Nephron progenitor cell (in vitro differentiated cells): ENCODE data around the gene RAI14.

Experiments
- DNase-seq: peaks from one replicate; pipeline ENCODE4 v3.0.0; 2021
- H3K27ac Mint-ChIP-seq: 2 replicates; pipeline ENCODE4 v1.8.0; 2021; ENCODE audit warnings: mild to moderate bottlenecking, moderate library complexity, mixed read lengths
- H3K27me3 Mint-ChIP-seq: 2 replicates; pipeline ENCODE4 v1.8.0; 2021; ENCODE audit warnings: mild to moderate bottlenecking, low read depth, mixed read lengths; ENCODE audit not compliant: poor library complexity
- H3K36me3 Mint-ChIP-seq: 2 replicates; pipeline ENCODE4 v1.8.0; 2021; ENCODE audit warnings: low read depth, mixed read lengths
- H3K4me1 Mint-ChIP-seq: 2 replicates; pipeline ENCODE4 v1.8.0; 2021; ENCODE audit warnings: mixed read lengths
- H3K4me3 Mint-ChIP-seq: 2 replicates; pipeline ENCODE4 v1.8.0; 2021; ENCODE audit warnings: mild to moderate bottlenecking, moderate library complexity, mixed read lengths
- H3K9me3 Mint-ChIP-seq: 2 replicates; pipeline ENCODE4 v1.8.0; 2021; ENCODE audit warnings: mild to moderate bottlenecking, moderate library complexity, mixed read lengths
- TF ChIP-seq, protein P1 (sequence below): fragments of 200-600 bp; sonication (generic); IDR thresholded peaks from 2 replicates; pipeline ENCODE4 v1.5.0; 2021; ENCODE audit warnings: antibody characterized with exemption

RAI14 gene

DNA sequence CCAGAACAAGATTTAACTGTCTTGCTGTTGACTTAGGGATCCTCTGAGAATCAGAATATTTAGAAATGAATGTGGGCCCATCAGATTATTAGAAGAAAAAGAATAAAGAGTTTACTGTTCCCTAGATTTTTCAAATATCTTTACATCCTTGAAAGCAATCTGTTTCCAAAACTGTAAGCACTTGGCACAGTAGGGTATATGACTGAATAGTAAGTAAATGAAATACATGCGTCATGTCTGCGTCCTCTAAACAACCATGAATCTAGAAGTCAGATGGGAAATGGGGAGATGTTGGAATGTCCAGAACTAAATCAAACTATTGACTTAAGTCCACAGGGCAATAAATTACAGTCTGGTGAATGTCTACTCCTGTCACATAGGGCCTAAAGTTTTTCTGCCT is 209.0 kb downstream of the RAI14 start:
- DNase-seq, result no peak
- no peak overlapping the region for H3K27ac Mint-ChIP-seq
- peaks cover 7% of the 10 kb centered on the region for H3K27me3 Mint-ChIP-seq
- no peaks in the 10 kb centered on the region for H3K9me3 Mint-ChIP-seq
- H3K4me3 Mint-ChIP-seq, result no peak overlapping the region
- H3K4me1 Mint-ChIP-seq, result peaks cover 13% of the 10 kb centered on the region
- peaks cover 7% of the 10 kb centered on the region for H3K36me3 Mint-ChIP-seq
- TF ChIP-seq, protein P1, sequence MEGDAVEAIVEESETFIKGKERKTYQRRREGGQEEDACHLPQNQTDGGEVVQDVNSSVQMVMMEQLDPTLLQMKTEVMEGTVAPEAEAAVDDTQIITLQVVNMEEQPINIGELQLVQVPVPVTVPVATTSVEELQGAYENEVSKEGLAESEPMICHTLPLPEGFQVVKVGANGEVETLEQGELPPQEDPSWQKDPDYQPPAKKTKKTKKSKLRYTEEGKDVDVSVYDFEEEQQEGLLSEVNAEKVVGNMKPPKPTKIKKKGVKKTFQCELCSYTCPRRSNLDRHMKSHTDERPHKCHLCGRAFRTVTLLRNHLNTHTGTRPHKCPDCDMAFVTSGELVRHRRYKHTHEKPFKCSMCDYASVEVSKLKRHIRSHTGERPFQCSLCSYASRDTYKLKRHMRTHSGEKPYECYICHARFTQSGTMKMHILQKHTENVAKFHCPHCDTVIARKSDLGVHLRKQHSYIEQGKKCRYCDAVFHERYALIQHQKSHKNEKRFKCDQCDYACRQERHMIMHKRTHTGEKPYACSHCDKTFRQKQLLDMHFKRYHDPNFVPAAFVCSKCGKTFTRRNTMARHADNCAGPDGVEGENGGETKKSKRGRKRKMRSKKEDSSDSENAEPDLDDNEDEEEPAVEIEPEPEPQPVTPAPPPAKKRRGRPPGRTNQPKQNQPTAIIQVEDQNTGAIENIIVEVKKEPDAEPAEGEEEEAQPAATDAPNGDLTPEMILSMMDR, result no peak

DNA sequence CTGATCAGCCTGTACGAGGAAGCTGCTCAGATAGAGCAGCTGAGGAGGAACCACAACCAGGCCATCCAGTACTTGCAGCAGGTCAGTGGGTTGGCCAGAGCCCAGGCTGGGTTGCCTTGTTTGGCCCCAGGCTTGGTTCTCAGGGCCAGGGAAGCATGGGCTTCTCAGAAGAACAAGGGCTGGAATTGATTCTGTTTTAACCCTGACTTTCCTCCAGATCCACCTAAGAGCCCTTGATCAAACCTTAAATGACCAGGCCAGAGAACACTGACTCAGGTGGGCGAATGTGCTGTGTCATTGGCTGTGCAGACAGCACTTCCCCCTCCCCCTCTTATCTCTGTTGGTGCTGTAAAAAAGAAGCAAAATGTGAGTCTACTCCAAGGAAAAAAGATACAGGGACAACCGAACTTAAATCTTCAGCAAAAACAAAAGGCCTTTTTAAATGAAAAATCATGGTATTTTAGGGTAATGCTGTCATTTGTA is 210.9 kb downstream of the RAI14 start:
- peaks cover 7% of the 10 kb centered on the region for H3K9me3 Mint-ChIP-seq
- H3K36me3 Mint-ChIP-seq, result peaks cover 15% of the 10 kb centered on the region
- no peak overlapping the region for H3K27ac Mint-ChIP-seq
- H3K4me3 Mint-ChIP-seq, result no peak overlapping the region
- H3K27me3 Mint-ChIP-seq, result peaks cover 3% of the 10 kb centered on the region
- peaks cover 10% of the 10 kb centered on the region for H3K4me1 Mint-ChIP-seq
- DNase-seq, result no peak
- TF ChIP-seq, protein P1, result no peak

DNA sequence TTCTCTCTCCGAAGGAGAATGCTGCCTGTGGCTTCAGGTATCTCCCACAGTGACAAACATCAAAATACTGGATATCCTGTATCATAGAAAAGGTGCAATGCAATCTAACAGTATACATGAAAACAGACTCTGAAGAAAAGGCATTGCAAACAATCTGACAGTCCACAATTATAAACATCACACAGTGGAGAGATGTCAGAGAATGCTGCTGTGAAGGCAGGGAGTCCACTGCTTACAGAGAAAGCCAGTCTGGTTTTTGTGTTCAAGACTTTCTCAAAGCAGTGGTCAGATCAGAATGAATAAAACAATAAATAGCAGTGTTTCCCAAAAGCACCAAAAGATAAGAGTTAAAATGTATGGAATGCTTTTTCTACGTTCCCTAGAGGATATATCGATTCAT is 211.5 kb downstream of the RAI14 start:
- Mint-ChIP-seq H3K4me1 (peaks cover 10% of the 10 kb centered on the region), H3K27ac (no peak overlapping the region), H3K4me3 (no peak overlapping the region), H3K36me3 (peaks cover 15% of the 10 kb centered on the region), H3K9me3 (peaks cover 7% of the 10 kb centered on the region), H3K27me3 (peaks cover 3% of the 10 kb centered on the region)
- TF ChIP-seq, protein P1, result no peak
- no peak for DNase-seq

DNA sequence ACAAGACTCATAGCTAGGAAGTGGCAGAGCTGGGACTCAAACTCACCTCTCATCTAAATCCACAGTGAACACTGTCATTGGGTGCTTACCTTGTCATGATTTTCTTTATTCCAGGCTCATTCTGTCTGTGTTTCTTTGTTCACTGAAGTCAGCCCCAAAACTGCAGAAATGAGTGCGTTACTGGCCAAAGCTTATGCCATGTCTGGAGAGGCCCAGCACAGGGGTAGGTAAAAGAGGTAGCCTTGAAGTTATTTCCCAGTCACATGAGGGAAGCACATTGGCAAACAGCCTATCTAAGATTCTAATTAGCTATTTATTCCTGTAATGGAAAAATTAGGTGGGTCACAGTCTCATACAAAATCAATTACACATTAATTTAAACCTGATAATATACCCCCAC is 212.7 kb downstream of the RAI14 start:
- H3K9me3 Mint-ChIP-seq, result peaks cover 7% of the 10 kb centered on the region
- H3K4me3 Mint-ChIP-seq, result no peak overlapping the region
- H3K4me1 Mint-ChIP-seq, result peaks cover 10% of the 10 kb centered on the region
- H3K36me3 Mint-ChIP-seq, result peaks cover 15% of the 10 kb centered on the region
- no peak for DNase-seq
- no peaks in the 10 kb centered on the region for H3K27me3 Mint-ChIP-seq
- TF ChIP-seq, protein P1, result no peak
- no peak overlapping the region for H3K27ac Mint-ChIP-seq

DNA sequence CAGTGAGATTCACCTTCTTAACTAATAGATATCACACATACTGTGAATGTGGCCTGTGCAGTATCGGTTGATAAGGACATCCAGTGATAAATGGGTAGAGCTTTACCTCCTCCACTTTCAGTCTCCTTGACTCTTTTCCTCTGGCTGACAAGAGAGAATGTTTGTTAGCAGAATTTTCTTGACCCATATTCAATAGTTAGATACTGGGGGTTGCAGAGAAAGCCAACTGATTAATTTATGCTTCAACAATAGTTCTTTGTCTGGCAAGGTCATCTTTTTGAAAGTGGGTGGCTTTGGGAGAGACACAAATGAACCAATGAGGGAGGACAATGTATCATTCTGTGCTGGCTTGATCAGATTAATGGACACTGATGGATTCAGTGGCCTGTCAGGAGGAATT is 213.1 kb downstream of the RAI14 start:
- DNase-seq, result no peak
- Mint-ChIP-seq H3K27me3 (no peaks in the 10 kb centered on the region), H3K9me3 (peaks cover 7% of the 10 kb centered on the region), H3K4me3 (no peak overlapping the region), H3K27ac (no peak overlapping the region), H3K4me1 (peaks cover 10% of the 10 kb centered on the region), H3K36me3 (peaks cover 15% of the 10 kb centered on the region)
- TF ChIP-seq, protein P1, result no peak

DNA sequence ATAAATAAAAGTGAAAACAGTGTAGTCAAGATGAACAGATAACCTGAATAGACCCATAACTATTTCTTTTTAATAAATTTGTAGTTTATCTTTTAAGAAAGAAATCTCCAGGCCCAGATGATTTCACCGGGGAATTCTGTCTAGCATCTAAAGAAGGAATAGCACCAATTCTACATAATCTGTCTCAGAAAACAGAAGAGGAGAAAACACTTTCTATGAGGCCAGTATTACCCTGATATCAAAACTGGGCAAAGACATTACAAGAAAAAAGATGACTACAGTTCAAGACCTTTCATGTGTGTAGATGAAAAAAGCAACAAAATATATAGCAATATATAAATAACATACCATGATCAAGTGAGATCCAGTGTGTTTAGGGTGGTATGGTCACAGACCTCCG is 214.3 kb downstream of the RAI14 start:
- DNase-seq, result no peak
- Mint-ChIP-seq H3K27me3 (peaks cover 4% of the 10 kb centered on the region), H3K36me3 (peaks cover 15% of the 10 kb centered on the region), H3K4me1 (peaks cover 10% of the 10 kb centered on the region), H3K4me3 (no peak overlapping the region), H3K9me3 (peaks cover 14% of the 10 kb centered on the region), H3K27ac (no peak overlapping the region)
- TF ChIP-seq, protein P1, result no peak
